Activated CD8-positive, alpha-beta T cell treated with anti-CD3 and anti-CD28 coated beads for 36 hours (primary cell): ENCODE data around the gene MEGF8. TPM values are rescaled to one million over a fixed set of nuclear protein-coding genes. Genes with fewer than 3 reads are reported as not detected.
A peak's percentile ranks its signal among the peaks of the same experiment; 100 is the strongest.

Experiments
- ATAC-seq: fragments of 200-7000 bp; cut with Tn5 transposase; one replicate; pipeline ENCODE4 v1.10.0; 2021; ENCODE audit warnings: mild to moderate bottlenecking, moderate library complexity
- CTCF ChIA-PET: fragments of 350-600 bp; sonication (Branson Sonifier 250); formaldehyde crosslinking; loops from one replicate; lab custom pipeline; 2021; ENCODE audit warnings: antibody characterized with exemption; lab: Charles Lee
- POLR2A ChIA-PET: fragments of 350-600 bp; sonication (Branson Sonifier 250); formaldehyde crosslinking; loops from one replicate; lab custom pipeline; 2021; ENCODE audit warnings: antibody characterized with exemption; lab: Charles Lee
- DNase-seq: peaks from one replicate; pipeline ENCODE4 v3.0.0-alpha.2; 2020
- H3K27ac Mint-ChIP-seq: one replicate; pipeline ENCODE4 v1.8.0; 2021; ENCODE audit warnings: mild to moderate bottlenecking, mixed read lengths
- H3K27me3 Mint-ChIP-seq: one replicate; pipeline ENCODE4 v1.8.0; 2021; ENCODE audit warnings: mixed read lengths
- H3K36me3 Mint-ChIP-seq: one replicate; pipeline ENCODE4 v1.8.0; 2021; ENCODE audit warnings: low read depth, mixed read lengths
- H3K4me1 Mint-ChIP-seq: one replicate; pipeline ENCODE4 v1.8.0; 2021; ENCODE audit warnings: low read depth, mixed read lengths
- H3K4me3 Mint-ChIP-seq: one replicate; pipeline ENCODE4 v1.8.0; 2021; ENCODE audit warnings: mild to moderate bottlenecking, moderate library complexity, mixed read lengths
- H3K9me3 Mint-ChIP-seq: one replicate; pipeline ENCODE4 v1.8.0; 2021; ENCODE audit warnings: mixed read lengths
- CTCF ChIP-seq: fragments of 200-600 bp; IDR thresholded peaks from one replicate; pipeline ENCODE4 v1.8.0; 2022; ENCODE audit warnings: antibody characterized with exemption, mild to moderate bottlenecking
- intact Hi-C: fragments of 100-400 bp; cut with micrococcal nuclease; formaldehyde crosslinking; loops from one replicate; pipeline ENCODE4 v1.10.0; 2022
- total RNA-seq, 2 experiments: library from RNA; stranded (reverse); gene quantifications; one replicate each; pipeline ENCODE4 v1.2.3, GENCODE V29; 2021

The MEGF8 gene
- total RNA-seq, 2 experiments from 2014 or later, result 7.0 to 8.0 TPM

GRCh38 chr19:42284066-42284501, 41.4 kb upstream of the MEGF8 start:
- H3K27ac Mint-ChIP-seq, result no peak overlapping the region
- peaks cover 25% of the 10 kb centered on the region for H3K4me1 Mint-ChIP-seq
- peak; percentile 31 for ATAC-seq
- DNase-seq, result peak; percentile 76
- H3K36me3 Mint-ChIP-seq, result peaks cover 9% of the 10 kb centered on the region
- H3K9me3 Mint-ChIP-seq, result no peaks in the 10 kb centered on the region
- ChIA-PET CTCF (interaction anchor here (1.2 to 1.8 kb wide), 2 partner anchors 14 to 161 kb away, joined by 3 to 7 read pairs; no protein-coding TSS in a partner anchor), POLR2A (interaction anchor here (1.1 kb wide), 1 partner anchor 13 kb away, joined by 3 read pairs; no protein-coding TSS in a partner anchor)
- intact Hi-C loops, result loop anchor here (5.0 to 10.0 kb wide), 2 partner anchors 42 to 149 kb away; partner anchors contain the start of genes GSK3A and POU2F2
- TF ChIP-seq CTCF, result no peak
- no peaks in the 10 kb centered on the region for H3K27me3 Mint-ChIP-seq
- no peak overlapping the region for H3K4me3 Mint-ChIP-seq

GRCh38 chr19:42284591-42285341, 40.7 kb upstream of the MEGF8 start:
- peak; percentile 45 for DNase-seq
- ChIA-PET POLR2A (interaction anchor here (0.9 to 1.1 kb wide), 2 partner anchors 12 to 18 kb away, joined by 3 read pairs; partner anchors contain the start of gene PAFAH1B3), CTCF (interaction anchor here (0.7 to 1.9 kb wide), 4 partner anchors 10 to 161 kb away, joined by 3 to 7 read pairs (median 4); no protein-coding TSS in a partner anchor)
- Mint-ChIP-seq H3K27me3 (no peaks in the 10 kb centered on the region), H3K27ac (peak overlapping the region; percentile 82), H3K36me3 (peaks cover 4% of the 10 kb centered on the region), H3K4me3 (peak overlapping the region; percentile 77), H3K4me1 (peaks cover 18% of the 10 kb centered on the region), H3K9me3 (no peaks in the 10 kb centered on the region)
- no peak for ATAC-seq
- intact Hi-C loops, result loop anchor here (5.0 to 10.0 kb wide), 2 partner anchors 42 to 150 kb away; partner anchors contain the start of genes GSK3A and POU2F2
- no peak for TF ChIP-seq CTCF

GRCh38 chr19:42285541-42285941, 39.9 kb upstream of the MEGF8 start:
- H3K36me3 Mint-ChIP-seq, result peaks cover 4% of the 10 kb centered on the region
- no peak for DNase-seq
- intact Hi-C loops, result loop anchor here (10.0 kb wide), 1 partner anchor 151 kb away; the partner anchor contains the start of gene POU2F2

GRCh38 chr19:42285988-42286348, 39.5 kb upstream of the MEGF8 start:
- Mint-ChIP-seq H3K27ac (peak overlapping the region; percentile 64), H3K4me1 (peaks cover 18% of the 10 kb centered on the region), H3K36me3 (peaks cover 4% of the 10 kb centered on the region), H3K9me3 (no peaks in the 10 kb centered on the region), H3K4me3 (peak overlapping the region; percentile 77), H3K27me3 (no peaks in the 10 kb centered on the region)
- ChIA-PET POLR2A (no interaction called here), CTCF (interaction anchor here (1.8 to 1.9 kb wide), 2 partner anchors 11 to 13 kb away, joined by 5 to 7 read pairs; no protein-coding TSS in a partner anchor)
- DNase-seq (no peak), ATAC-seq (no peak)
- intact Hi-C loops, result loop anchor here (10.0 kb wide), 1 partner anchor 151 kb away; the partner anchor contains the start of gene POU2F2
- TF ChIP-seq CTCF, result no peak

More at GRCh38 chr19:42285541-42285941, 39.9 kb upstream of the MEGF8 start:
- no peak for ATAC-seq
- no peaks in the 10 kb centered on the region for H3K27me3 Mint-ChIP-seq
- H3K4me1 Mint-ChIP-seq, result peaks cover 18% of the 10 kb centered on the region
- TF ChIP-seq CTCF, result no peak
- peak overlapping the region; percentile 64 for H3K27ac Mint-ChIP-seq
- CTCF ChIA-PET, result interaction anchor here (1.2 to 1.9 kb wide), 3 partner anchors 11 to 162 kb away, joined by 3 to 7 read pairs (median 5); no protein-coding TSS in a partner anchor
- H3K9me3 Mint-ChIP-seq, result no peaks in the 10 kb centered on the region
- POLR2A ChIA-PET, result interaction anchor here (0.9 kb wide), 1 partner anchor 17 kb away, joined by 3 read pairs; the partner anchor contains the start of gene PAFAH1B3
- H3K4me3 Mint-ChIP-seq, result peak overlapping the region; percentile 77
